ENCODE measurements around the gene SLC34A3.
A peak's percentile ranks its signal among the peaks of the same experiment; 100 is the strongest.
"Not testable (repeated sequence)": the region's sequence is repeated elsewhere in the genome, so short reads cannot be mapped to it uniquely, and the experiment has no call there.

The SLC34A3 gene

DNA sequence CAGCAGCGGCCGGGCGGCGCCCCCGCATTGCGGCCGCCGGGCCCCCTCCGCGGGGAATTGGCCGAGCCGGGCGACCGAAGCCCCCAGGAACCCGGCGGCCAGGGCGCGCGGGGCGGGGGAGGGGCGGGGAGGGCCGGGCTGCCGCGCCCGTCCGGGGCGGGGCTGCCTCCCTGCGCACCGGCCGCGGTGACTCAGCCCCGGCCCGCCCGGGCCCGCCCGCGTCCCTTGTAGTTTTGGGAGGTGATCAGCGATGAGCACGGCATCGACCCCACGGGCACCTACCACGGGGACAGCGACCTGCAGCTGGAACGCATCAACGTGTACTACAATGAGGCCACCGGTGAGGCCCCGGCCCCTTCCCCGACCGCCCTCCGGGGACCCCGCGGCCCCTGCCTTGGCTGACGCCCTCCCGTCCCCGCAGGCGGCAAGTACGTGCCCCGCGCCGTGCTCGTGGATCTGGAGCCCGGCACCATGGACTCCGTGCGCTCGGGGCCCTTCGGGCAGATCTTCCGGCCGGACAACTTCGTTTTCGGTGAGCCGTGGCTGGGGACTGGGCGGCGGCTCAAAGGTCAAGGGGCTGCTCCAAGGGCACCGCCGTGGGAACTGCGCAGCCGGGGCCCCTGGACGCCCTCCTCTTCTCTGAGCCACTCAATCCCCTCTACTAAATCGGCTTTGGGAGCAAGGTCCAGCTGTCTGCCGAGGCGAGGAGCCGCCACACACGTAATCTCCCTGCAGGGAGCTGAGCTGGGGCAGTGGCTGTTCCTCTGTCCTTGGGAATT, 11.0 kb downstream of the SLC34A3 start:
- peak; percentile 50 to 60 for DNase-seq (ENCODE audit: low read depth in 2 of 2)

DNA sequence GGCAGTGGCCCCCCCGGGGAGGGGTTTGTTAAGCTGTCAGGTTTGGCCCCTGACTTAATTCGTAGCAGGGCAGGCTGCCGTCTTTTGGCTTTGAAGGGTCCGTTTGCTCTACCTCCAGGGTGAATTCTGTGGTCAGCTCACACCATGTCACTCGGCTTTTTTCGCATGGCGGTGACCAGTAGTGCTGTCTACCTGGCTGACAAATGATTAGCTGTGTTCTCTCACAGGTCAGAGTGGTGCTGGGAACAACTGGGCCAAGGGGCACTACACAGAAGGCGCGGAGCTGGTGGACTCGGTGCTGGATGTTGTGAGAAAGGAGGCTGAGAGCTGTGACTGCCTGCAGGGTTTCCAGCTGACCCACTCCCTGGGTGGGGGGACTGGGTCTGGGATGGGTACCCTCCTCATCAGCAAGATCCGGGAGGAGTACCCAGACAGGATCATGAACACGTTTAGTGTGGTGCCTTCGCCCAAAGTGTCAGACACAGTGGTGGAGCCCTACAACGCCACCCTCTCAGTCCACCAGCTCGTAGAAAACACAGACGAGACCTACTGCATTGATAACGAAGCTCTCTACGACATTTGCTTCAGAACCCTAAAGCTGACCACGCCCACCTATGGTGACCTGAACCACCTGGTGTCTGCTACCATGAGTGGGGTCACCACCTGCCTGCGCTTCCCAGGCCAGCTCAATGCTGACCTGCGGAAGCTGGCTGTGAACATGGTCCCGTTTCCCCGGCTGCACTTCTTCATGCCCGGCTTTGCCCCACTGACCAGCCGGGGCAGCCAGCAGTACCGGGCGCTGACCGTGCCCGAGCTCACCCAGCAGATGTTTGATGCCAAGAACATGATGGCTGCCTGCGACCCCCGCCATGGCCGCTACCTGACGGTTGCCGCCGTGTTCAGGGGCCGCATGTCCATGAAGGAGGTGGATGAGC, 11.8 kb downstream of the SLC34A3 start:
- no peak for DNase-seq (ENCODE audit: low read depth in 2 of 2)

DNA sequence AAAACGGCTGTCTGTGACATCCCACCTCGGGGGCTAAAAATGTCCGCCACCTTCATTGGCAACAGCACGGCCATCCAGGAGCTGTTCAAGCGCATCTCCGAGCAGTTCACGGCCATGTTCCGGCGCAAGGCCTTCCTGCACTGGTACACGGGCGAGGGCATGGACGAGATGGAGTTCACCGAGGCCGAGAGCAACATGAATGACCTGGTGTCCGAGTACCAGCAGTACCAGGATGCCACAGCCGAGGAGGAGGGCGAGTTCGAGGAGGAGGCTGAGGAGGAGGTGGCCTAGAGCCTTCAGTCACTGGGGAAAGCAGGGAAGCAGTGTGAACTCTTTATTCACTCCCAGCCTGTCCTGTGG, 12.5 kb downstream of the SLC34A3 start:
- not testable (repeated sequence) for DNase-seq (ENCODE audit: low read depth in 2 of 2)

DNA sequence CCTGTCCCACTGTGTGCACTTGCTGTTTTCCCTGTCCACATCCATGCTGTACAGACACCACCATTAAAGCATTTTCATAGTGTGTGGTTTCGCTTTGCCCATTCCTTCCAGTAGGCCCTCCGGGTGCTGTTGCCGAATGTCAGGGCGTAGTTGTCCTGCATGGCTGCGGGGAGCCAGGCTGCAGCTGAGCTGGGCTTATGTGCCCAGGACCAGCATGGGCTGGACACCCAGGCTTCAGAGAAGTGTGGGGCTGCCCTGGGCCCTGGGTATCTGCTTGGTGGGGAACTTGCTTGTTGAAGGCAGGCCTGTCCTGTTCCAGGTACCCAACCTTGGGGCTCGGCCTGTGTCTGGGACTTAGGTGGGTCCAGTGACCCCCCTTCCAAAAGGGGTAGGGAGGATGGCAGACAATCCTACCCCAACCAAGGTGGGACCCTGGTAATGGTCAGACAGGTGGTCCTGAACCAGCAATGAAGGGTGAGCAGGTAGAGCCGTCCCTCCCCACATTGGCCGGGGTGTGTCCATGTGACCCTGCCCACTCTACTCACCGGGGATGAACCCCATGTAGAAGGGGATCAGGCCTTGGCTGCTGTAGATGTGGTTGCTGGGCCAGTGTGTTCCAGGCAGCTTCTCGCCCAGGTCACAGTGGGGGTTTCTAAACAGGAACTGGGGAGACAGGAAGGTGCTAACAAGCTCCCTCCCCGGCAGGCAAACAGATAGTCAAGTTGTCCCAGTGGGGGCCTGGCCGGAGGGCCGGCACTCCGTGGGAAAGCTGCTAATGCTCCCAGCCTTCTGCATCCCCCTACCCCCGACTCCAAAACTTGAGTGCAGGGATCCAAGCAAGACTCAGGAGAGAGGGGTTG, 13.2 kb downstream of the SLC34A3 start:
- DNase-seq (ENCODE audit: low read depth in 2 of 2) = no peak

DNA sequence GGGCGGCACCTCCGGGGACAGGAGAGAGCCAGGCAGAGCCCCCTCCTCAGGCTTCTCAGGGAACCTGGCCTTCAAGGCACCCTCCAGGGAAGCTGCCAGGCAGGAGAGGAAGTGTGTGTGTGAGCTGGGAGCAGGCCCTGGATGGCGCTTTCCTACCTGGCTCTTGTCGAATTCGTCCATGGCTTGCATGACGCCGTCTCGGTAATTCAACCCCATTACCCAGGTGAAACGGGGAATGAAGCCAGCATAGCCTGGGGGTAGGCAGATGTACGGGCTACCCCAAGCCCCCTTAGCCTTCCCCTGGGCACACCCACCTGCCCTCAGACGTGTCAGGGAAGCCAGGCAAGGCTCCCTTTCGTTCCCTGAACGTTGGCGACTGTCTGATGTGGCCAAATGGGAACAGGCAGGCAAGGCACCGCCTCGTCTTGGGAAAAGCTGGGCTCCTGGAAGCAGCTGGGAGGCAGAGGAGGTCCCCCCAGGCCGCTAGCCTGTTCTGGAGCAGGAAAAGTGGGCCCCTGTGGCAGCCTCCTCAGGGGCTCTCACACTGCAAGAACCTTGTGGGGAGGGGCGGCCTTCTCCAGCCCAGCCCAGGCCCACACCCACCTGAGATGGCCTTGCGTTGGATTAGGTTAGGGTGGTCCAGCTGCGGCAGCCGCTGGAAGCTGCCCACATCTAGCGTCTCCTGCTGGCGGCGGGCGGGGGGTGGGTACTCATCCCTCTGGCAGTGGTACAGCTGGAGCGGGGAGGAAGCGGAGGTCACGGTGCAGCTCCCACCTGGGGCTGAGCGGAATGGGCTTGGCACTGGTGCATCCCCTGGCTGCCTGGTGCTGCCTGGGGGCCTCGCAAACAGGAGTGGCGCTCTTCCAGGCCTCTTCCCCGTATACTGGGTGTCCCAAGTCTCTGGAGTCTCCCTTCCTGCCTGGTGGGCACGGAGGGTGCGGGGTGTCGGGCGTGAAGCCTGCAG, 14.1 kb downstream of the SLC34A3 start:
- no peak for DNase-seq (ENCODE audit: low read depth in 2 of 2)

DNA sequence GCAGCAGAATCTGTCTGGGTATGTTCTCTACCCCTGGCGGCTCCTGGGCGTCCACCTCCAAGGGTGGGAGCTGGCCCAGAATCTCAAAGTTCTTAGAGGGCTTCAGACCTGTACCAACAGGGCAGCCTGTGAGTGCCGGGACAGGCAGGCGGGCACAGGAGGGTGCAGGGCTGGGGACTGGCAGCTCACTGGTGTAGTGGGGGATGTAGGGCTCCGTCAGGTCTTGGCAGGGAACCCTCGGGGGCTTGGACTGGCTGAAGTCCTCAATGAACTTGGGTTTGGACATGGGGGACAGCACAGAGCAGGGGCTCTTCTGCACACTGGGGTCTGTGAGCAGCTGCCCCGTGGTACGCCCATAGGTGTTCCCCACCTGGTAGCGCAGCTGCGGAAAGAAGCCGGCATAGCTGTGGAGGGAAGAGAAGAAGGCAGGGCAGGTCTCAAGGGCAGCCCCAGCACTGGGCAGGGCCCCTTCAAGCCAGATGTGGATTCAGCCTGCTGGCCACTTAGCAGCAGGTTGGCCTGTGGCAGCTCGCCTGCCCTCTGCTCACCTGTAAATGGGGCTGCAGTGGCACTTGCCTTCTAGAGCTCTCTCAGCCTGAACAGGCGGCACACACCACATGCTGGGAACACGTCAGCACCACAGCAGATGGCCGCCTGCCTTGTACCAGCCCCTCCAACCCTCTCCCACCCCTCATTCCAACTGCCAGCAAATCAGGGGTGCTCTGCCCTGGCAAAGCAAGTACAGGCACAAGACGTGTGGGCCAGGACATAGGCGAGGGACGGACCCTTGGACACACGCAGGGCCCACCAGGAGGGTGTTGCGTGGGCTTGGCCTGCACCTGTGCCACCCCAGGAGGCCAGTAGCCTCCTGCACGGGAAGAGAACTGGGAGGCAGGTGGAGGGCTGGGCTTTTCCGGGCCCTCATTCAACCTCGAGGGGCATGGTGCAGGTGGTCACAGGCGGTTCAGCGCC, 15.0 kb downstream of the SLC34A3 start:
- DNase-seq (ENCODE audit: low read depth in 2 of 2) = no peak

DNA sequence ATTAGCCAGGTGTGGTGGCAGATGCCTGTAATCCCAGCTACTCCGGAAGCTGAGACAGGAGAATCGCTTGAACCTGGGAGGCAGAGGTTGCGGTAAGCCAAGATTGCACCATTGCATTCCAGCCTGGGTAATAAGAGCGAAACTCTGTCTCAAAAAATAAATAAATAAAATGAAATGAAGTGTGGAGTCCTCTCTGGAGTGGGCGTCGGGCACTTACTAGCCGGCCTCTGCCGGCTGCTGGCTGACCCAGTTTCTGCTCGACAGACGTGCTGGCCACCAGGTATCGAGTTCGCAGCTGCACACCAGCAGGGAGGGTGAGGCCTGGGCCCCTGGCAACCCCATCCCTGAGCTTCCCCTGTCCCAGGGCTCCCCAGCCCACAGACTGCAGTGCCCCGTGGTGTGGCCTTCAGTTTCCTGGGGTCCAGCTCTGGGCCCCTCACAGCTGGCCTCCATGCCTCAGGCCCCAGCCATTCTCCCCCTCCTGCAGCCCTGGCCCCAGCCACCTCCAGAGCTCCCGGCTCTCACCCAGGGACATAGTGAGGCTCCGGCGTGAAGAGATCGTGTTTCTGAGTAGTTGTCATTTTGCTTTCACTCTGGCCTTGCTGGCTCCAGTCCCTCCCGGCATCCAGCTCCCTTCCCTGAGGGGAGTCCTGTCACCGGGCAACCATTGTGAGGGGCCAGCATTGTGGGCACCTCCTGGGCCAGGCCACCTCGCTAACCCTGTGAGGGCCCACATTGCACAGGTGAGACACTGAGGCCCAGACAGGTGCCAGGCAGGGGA, 16.6 kb downstream of the SLC34A3 start:
- DNase-seq (ENCODE audit: low read depth in 2 of 2) = no peak

DNA sequence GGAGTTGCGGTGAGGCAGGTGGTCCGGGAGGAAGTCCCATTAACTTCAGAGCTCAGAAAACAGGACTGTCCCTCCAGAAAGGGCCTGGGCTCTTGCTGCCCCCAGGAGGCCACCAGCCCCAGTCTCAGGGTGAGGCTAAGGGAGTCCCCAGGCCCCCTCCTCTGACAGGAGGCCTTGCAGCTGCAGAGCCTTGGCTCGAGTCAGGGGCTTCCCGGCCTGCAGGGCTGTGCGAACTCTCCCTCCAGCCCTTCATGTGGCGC, 17.1 kb downstream of the SLC34A3 start:
- no peak for DNase-seq (ENCODE audit: low read depth in 2 of 2)

DNA sequence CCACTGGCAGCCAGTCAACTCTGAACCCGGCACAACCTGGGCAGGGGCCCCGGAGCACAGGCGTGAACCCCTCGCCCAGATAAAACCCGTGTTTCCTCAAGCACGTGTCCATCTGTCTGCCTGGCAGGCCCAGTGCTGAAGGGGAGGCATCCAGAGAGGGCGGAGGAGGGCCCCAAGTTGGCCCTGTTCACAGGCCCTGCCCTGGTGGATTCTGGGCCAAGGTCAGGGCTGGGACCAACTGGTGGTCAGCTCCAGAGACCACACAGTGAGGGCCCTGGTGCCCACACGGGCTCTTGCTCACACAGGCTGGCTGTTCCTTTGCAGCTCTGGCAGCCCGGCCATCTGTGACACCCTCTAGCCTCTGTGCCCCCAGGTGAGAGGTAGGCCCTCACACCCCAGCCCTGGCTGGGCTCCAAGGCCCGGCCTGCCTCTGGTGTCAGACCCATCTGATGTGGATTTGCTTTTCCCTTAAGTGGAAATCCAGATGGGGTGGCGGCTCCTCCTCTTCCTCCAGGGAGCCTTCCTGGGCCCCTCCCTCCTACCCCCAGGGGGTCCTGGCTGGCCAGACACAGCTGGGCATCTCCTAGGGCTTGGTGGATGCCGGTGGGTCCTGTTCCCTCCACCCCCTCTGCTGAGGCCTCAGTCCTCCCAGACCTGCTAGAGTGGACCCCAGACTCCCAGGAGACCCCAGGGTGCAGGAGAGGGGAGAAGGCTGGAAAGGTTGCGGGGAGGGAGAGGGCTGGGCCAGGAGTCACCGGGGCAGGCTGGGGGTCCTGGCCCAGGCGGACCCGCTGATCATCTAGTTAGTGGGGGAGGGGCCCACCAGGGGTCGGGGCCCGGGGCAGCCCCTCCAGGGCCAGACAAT, 19.9 kb downstream of the SLC34A3 start:
- no peak for DNase-seq (ENCODE audit: low read depth in 2 of 2)

DNA sequence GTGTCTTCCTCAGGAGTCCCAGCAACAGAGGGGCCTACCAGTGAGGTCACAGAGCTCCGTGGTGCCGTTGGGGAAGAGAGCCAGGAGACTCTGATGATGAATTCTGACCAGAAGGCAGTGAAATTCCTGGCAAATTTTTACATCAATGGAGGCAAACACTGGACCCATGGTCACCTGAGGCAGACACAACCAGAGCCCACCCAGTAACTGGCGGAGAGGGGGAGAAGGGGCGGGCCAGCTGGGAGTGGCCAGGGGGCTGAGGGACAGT, 20.4 kb downstream of the SLC34A3 start, which contains the start of gene STPG3:
TSS of gene STPG3 (plus strand) at position 93 of the 268 bp plus-strand sequence. CDS start at position 94, 1 bp downstream.
- DNase-seq (ENCODE audit: low read depth in 2 of 2) = no peak

DNA sequence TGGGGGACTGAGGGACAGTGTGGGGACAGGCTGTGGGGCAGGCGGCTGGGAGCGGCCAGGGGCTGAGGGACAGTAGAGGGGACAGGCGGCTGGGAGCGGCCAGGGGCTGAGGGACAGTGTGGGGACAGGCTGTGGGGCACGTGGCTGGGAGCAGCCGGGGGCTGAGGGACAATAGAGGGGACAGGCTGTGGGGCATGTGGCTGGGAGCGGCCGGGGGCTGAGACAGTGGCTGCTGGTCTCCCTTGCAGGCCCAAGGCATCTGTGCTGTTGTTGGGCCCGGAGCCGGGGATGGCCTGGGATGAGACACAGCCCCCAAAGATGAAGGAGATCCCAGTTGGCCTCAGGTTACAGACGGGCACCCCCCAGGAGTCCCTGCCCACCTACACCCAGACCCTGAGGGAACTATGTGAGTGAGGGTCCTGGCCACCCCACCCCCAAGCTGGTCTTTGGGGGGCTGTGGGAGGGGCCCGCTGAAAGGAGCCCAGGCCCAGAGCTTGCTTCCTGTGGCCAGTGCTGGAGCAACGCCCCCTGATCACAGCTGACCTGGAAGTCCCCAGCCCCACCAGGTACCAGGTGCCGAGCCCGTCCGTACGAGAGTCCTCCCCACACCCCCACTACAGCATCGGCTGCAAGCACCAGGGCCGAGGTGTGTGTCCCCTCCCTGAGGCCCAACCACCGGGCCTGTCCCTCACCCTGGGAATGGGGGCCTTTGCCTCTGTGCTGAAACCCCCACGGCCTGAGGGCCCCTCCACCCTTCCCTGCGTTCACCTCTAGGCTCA, 21.0 kb downstream of the SLC34A3 start:
- DNase-seq (ENCODE audit: low read depth in 2 of 2) = no peak

DNA sequence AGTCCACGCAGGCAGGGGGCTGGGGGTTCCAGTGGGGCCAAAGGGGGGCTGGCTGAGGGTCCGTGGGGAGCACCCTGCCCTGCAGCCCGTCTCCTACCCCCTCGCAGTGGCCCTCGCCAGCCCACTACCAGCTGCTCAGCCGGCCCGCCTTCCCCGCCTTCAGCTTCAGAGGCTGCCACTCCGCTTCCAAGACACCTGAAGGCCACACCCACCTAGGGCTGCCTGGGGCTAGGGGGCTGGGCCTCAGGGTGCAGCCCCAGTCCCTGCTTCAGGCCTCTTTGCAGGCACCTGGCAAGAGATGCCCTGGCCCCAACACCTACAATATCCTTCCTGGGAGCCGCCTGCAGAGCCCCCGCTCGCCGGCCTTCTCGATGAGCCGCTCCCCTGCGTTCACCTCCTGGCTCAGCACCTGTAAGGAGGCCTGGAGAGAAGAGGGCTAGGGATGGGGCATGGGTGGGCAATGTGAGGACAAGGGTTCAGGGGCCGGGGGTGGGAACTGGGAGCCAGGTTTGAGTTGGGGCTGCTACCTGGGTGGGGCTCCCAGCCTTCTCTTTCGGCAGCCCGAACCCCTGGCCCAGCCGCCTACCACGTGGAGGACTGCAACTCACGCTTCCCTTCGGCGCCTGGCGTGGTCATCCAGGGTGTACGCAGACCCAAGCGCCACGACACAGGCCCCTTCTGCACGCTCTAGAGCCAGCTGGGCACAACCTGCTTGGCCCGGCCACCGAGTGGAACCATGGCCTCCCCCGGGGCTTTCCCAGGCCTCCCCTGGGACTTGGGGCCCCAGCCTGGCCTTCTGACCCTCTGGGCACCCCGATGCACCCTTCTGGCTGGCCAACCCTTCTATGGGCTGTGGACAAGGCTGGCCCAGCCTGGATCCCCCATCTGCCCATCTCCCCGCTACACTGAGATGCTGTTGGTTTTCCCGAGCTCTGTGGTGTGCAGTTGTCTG, 22.1 kb downstream of the SLC34A3 start:
- DNase-seq (ENCODE audit: low read depth in 2 of 2) = no peak

DNA sequence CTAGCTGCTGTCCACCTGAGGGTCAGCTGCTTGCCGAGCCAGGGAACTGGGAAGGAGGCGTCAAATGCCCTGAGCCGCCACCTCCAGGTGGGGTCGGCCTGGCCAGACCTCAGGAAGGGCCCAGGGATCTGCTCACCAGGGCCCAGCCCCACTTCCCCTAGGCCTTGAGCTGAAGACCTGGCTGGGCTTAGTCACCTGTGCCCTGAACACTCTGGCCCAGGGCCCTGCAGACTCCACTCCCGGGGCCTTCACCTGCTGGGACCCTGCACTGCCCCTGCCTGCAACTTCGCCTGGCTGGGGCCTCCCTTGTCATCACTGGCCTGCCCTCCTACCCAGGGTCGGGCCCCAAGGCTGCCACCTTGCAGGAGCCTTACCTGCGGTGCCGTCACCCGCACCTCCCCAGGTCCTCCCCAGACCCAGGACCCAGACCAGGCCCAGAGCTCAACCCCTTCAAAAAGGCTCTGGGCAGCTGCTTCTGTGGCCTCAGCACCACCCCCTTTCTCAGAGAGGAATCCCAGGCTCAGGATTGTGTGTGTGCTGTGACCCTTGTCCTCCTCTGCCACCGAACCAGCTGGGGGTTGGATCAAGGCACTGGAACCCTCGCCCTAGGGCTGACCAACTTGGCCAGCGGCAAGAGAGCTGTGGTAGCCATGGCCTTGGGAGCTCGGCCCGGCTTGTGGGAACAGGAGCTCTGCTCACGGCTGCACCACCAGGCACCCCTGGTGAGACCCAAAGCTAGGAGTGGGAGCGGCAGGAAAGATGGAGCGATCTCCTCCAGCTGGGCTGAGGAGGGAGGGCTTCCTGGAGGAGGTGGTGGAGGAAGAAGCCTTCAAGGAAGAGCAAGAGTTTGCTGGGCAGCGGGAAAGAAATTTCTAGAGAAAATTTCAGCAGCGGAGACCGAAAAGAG, 23.3 kb downstream of the SLC34A3 start:
- no peak for DNase-seq (ENCODE audit: low read depth in 2 of 2)

DNA sequence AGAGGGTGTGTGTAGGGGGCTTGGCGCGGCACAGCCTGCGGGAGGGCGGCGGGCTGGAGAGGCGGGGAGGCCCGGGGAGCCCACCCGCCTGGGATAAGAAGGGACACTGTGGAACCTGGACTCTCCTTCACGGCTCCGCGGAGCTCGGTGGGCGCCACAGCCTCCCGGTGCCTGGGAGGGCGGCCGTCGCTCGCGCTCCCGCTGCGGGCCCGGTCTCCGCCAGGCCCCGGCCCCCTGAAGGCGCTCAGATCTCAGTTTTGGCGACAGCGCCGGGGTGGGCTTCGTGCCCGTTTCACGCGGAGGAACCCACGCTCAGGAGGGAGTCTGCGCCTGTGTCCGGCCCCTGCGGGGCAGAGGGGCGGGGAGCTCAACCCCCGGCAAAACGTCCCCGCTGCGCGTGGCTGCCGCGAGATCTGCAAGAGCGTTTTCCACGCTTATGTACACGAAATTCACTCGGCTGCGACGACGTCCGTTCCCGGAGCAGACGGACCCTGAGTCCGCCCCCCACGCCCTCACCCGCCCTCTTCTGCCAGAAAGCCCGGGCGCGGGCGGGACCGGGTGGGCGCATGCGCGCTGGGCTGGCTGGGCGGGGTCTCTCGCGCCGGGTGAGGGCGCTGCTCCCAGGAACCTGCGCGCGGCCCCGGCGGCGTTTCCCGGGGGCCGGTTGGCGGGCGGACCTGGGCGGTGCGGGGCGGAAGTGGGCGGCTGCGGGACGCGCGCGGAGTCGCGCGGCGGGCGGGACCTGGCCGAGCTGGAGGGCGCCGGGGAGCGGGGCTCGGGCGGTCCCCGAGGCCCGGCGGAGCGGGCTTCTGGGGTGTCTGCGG, 24.1 kb downstream of the SLC34A3 start, which contains the start of gene NELFB:
TSS of gene NELFB (plus strand) at position 704 of the 824 bp plus-strand sequence.
- peak; percentile 95 to 98 for DNase-seq (ENCODE audit: low read depth in 2 of 2)
